Psoas muscle (tissue), 8 donors: ENCODE measurements around the gene SELENOW. TPM values are rescaled to one million over a fixed set of nuclear protein-coding genes. Genes with fewer than 3 reads are reported as not detected.

ENCODE experiments used
- ATAC-seq, 4 donors: fragments of 200-7000 bp; cut with Tn5 transposase; one replicate each; pipeline ENCODE4 v1.9.1; 2020; ENCODE audit warnings: moderate library complexity in 3 of 4, mild to moderate bottlenecking in 2 of 4
- DNase-seq, 2 donors: peaks; one replicate each; pipeline ENCODE4 v3.0.0-alpha.2; 2020
- H3K27ac ChIP-seq: fragments of 200-600 bp; one replicate; pipeline ENCODE4 v1.8.0; 2022
- H3K27me3 ChIP-seq, 3 donors: fragments of 200-600 bp in 1 of 3; one replicate each; pipeline versions ENCODE4 v1.6.1 to v1.8.0; 2013 to 2022; ENCODE audit warnings: low read length in 2 of 3, mild to moderate bottlenecking in 2 of 3, moderate library complexity in 1 of 3; ENCODE audit not compliant: insufficient read depth in 3 of 3
- H3K36me3 ChIP-seq, 2 donors: fragments of 200-600 bp in 1 of 2; one replicate each; pipeline versions ENCODE4 v1.6.1 to v1.8.0; 2013 to 2022; ENCODE audit warnings: low read depth in 1 of 2, mild to moderate bottlenecking in 1 of 2, moderate library complexity in 1 of 2; ENCODE audit not compliant: insufficient read depth in 1 of 2
- H3K4me1 ChIP-seq: fragments of 200-600 bp; one replicate; pipeline ENCODE4 v1.8.0; 2022
- H3K4me3 ChIP-seq: fragments of 200-600 bp; one replicate; pipeline ENCODE4 v1.8.0; 2022; ENCODE audit warnings: mild to moderate bottlenecking
- H3K9me3 ChIP-seq: fragments of 200-600 bp; one replicate; pipeline ENCODE4 v1.8.0; 2022
- CTCF ChIP-seq: fragments of 200-600 bp; IDR thresholded peaks from one replicate; pipeline ENCODE4 v1.8.0; 2022; ENCODE audit warnings: antibody characterized with exemption
- WGBS, 3 donors: extraction: QIAGEN DNeasy Blood & Tissue Kit; methylation state at CpG; one replicate each; pipeline versions ENCODE4 v1.1.6 to v1.1.7; 2013; 5-methylcytosine and 5-hydroxymethylcytosine counted together
- intact Hi-C, 2 donors: fragments of 100-400 bp; cut with DNase I; formaldehyde crosslinking; loops; one replicate each; pipeline versions ENCODE4 v1.11.0 to v1.14.2; 2022
- polyA plus RNA-seq, 3 donors: library from polyadenylated mRNA; stranded (reverse); fragments of 200-250 nt; gene quantifications; one replicate each; pipeline ENCODE4 v1.2.3, GENCODE V29; 2013
- total RNA-seq, 4 donors: library from RNA; stranded (reverse); fragmentation: NEBNext Ultra II Directional in 2 of 4; extraction: Animal tissue kit (Norgen Biotek cat#: 25700) in 2 of 4; gene quantifications; one replicate each; pipeline versions ENCODE4 v1.2.1 to v1.2.4, GENCODE V29; 2021 to 2023
- donor health status: healthy with polysubstance abuse.
- donor health status: DM: no; HTN: no; CAD: no; lungs with moderate emphysema.
- donor health status: Bipolar disorder and iron deficiency.
- donor health status: healthy.
- donor health status: DM: yes; HTN: yes; CAD: no.
- donor health status: DM: no; HTN: no; CAD: no.
- donor health status: DM: no; HTN: no; CAD: no.
- donor health status: DM: yes; HTN: yes; CAD: no.

The SELENOW gene
- total and polyA plus RNA-seq, 7 donors = 434 to 1,620 (median 765) TPM

GRCh38 chr19:47820410-47820809 is 41.9 kb downstream of the SELENOW start:
- TF ChIP-seq CTCF = no peak
- no peak for ATAC-seq

GRCh38 chr19:47821460-47822020 is 43.0 kb downstream of the SELENOW start, which contains the start of gene CRX:
Gene CRX, plus strand, starts transcription at chr19:47821937. Its CDS starts 12,507 bp downstream, at chr19:47834444.
- Histone ChIP-seq H3K27ac (no peak within 1 kb of the TSS), H3K36me3 (no peaks in the 10 kb centered on the region), H3K27me3 (peaks cover 0 to 27% (median 5%) of the 10 kb centered on the region in 3 donors), H3K4me1 (no peaks in the 10 kb centered on the region), H3K9me3 (no peaks in the 10 kb centered on the region), H3K4me3 (no peak within 1 kb of the TSS)
- TF ChIP-seq CTCF = no peak
- DNase-seq (no peak), ATAC-seq (no peak)
- intact Hi-C loops = no loop called here
- 39 to 46% (median 44%) methylated on average over 15 of the region's 15 CpGs for WGBS, 3 donors

More at GRCh38 chr19:47820410-47820809, 41.9 kb downstream of the SELENOW start:
- DNase-seq = no peak
- intact Hi-C loops = no loop called here
- Histone ChIP-seq H3K4me3 (no peak overlapping the region), H3K27me3 (peaks cover 0 to 27% (median 5%) of the 10 kb centered on the region in 3 donors), H3K27ac (no peak overlapping the region), H3K36me3 (no peaks in the 10 kb centered on the region), H3K4me1 (no peaks in the 10 kb centered on the region), H3K9me3 (no peaks in the 10 kb centered on the region)
- WGBS, 3 donors = 39 to 52% (median 45%) methylated on average over 2 of the region's 2 CpGs

GRCh38 chr19:47824396-47824795 is 45.9 kb downstream of the SELENOW start:
- Histone ChIP-seq H3K36me3 (no peaks in the 10 kb centered on the region), H3K4me1 (no peaks in the 10 kb centered on the region), H3K27me3 (peaks cover 0 to 27% (median 9%) of the 10 kb centered on the region in 3 donors), H3K4me3 (no peak overlapping the region), H3K9me3 (no peaks in the 10 kb centered on the region), H3K27ac (no peak overlapping the region)
- no peak for TF ChIP-seq CTCF
- WGBS, 3 donors = 72 to 81% (median 77%) methylated on average over 6 of the region's 6 CpGs
- ATAC-seq = no peak
- no peak for DNase-seq
- intact Hi-C loops = no loop called here

GRCh38 chr19:47826800-47827199 is 48.3 kb downstream of the SELENOW start:
- peaks cover 0 to 13% (median 5%) of the 10 kb centered on the region in 3 donors for H3K27me3 ChIP-seq
- no peak for ATAC-seq
- TF ChIP-seq CTCF = no peak
- no peak overlapping the region for H3K27ac ChIP-seq
- no peaks in the 10 kb centered on the region for H3K9me3 ChIP-seq
- 46 to 70% (median 66%) methylated on average over 6 of the region's 6 CpGs for WGBS, 3 donors
- H3K4me3 ChIP-seq = no peak overlapping the region
- no peaks in the 10 kb centered on the region for H3K4me1 ChIP-seq
- no peak for DNase-seq
- intact Hi-C loops = no loop called here
- H3K36me3 ChIP-seq = no peaks in the 10 kb centered on the region

DNA sequence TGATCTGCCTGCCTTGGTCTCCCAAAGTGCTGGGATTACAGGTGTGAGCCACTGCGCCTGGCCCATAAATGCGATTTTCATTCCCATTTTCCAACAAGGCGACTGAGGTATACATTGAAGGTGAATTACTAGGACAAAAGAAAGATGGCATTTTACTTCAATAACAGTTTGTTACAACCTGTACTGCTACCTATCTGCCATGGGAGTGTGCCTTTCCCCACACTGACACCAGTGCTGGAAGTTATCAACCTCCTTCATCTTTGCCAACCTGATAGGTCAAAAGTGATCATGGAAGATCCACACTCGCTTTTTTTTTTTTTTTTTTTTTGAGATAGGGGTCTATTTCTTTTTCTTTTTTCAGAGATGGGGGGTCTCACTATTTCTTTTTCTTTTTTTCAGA is 54.2 kb downstream of the SELENOW start:
- Histone ChIP-seq H3K36me3 (no peaks in the 10 kb centered on the region), H3K27me3 (peaks cover 0 to 3% (median 0%) of the 10 kb centered on the region in 3 donors), H3K9me3 (no peaks in the 10 kb centered on the region), H3K4me3 (no peak overlapping the region), H3K27ac (no peak overlapping the region), H3K4me1 (no peaks in the 10 kb centered on the region)
- ATAC-seq (no peak), DNase-seq (no peak)
- TF ChIP-seq CTCF = no peak
- WGBS, 3 donors = 77 to 91% (median 87%) methylated on average over 4 of the region's 4 CpGs
- intact Hi-C loops = no loop called here
